Gastrocnemius medialis (tissue), 4 donors: ENCODE data around the gene CPB1.

Experiments used
- POLR2A ChIP-seq, 2 donors: fragments of 450-650 bp; IDR thresholded peaks; one replicate each; pipeline ENCODE4 v1.6.1; 2017; ENCODE audit warnings: antibody characterized with exemption in 2 of 2, mild to moderate bottlenecking in 2 of 2, moderate library complexity in 2 of 2
- TF ChIP-seq, protein P1 (sequence below), 5 experiments: fragments of 450-650 bp in 3 of 5; fragments of 200-600 bp in 2 of 5; sonication (generic) in 2 of 5; IDR thresholded peaks in 4 of 5; conservative IDR thresholded peaks in 1 of 5; 1 replicate in 4 of 5; 2 replicates in 1 of 5; pipeline ENCODE4 v1.5.1; 2016 to 2019; ENCODE audit warnings: antibody characterized with exemption in 5 of 5, mild to moderate bottlenecking in 3 of 5, moderate library complexity in 3 of 5

DNA sequence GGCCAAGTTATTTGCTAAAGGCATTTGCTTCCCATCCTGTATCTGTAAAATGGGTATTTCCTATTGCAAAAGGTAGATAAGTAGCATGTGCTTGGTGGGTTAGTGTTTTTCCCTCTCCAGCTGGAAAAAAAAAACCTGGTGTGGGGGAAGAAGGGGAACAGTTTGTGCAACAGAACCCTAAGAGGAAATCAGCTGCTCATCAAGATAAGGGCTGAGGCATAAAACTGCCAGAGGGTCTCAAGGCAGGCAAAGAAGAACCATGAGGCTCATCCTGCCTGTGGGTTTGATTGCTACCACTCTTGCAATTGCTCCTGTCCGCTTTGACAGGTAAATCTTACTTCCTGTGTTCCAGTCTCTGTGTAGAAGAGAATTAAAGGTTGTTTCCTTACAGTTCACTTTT lies 37.4 kb downstream of the CPB1 start, which contains the start of gene CPA3:
- TF ChIP-seq, protein P1, sequence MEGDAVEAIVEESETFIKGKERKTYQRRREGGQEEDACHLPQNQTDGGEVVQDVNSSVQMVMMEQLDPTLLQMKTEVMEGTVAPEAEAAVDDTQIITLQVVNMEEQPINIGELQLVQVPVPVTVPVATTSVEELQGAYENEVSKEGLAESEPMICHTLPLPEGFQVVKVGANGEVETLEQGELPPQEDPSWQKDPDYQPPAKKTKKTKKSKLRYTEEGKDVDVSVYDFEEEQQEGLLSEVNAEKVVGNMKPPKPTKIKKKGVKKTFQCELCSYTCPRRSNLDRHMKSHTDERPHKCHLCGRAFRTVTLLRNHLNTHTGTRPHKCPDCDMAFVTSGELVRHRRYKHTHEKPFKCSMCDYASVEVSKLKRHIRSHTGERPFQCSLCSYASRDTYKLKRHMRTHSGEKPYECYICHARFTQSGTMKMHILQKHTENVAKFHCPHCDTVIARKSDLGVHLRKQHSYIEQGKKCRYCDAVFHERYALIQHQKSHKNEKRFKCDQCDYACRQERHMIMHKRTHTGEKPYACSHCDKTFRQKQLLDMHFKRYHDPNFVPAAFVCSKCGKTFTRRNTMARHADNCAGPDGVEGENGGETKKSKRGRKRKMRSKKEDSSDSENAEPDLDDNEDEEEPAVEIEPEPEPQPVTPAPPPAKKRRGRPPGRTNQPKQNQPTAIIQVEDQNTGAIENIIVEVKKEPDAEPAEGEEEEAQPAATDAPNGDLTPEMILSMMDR (IDR thresholded peaks at IDR 0.05 in 4 of 5, conservative IDR thresholded peaks at IDR 0.05 in 1 of 5), result no peak
- no peak for TF ChIP-seq POLR2A (IDR thresholded peaks at IDR 0.05)
